ENCODE measurements around the gene GLB1L2.

Gene GLB1L2

GRCh38 chr11:134369656-134370525 lies 38.1 kb downstream of the GLB1L2 start:
- no peak for DNase-seq

- DNase-seq = no peak
Observed at GRCh38 chr11:134370526-134371435, 39.0 kb downstream of the GLB1L2 start.

GRCh38 chr11:134371436-134372185 lies 39.8 kb downstream of the GLB1L2 start:
- DNase-seq = no peak

GRCh38 chr11:134372536-134372935 lies 40.7 kb downstream of the GLB1L2 start:
- no peak for DNase-seq

- no peak for DNase-seq
Observed at GRCh38 chr11:134372961-134373360, 41.2 kb downstream of the GLB1L2 start.

- DNase-seq = no peak
Observed at GRCh38 chr11:134373591-134374052, 41.8 kb downstream of the GLB1L2 start.

- DNase-seq = no peak
Observed at GRCh38 chr11:134374171-134374570, 42.4 kb downstream of the GLB1L2 start.

GRCh38 chr11:134374891-134375550 lies 43.2 kb downstream of the GLB1L2 start:
- DNase-seq = no peak

- no peak for DNase-seq
Observed at GRCh38 chr11:134376150-134376921, 44.5 kb downstream of the GLB1L2 start.

- no peak for DNase-seq
Observed at GRCh38 chr11:134377876-134378275, 46.1 kb downstream of the GLB1L2 start.

- no peak for DNase-seq
Observed at GRCh38 chr11:134379241-134379640, 47.5 kb downstream of the GLB1L2 start.

- DNase-seq = no peak
Observed at GRCh38 chr11:134380229-134380628, 48.4 kb downstream of the GLB1L2 start.

- DNase-seq = no peak
Observed at GRCh38 chr11:134380785-134381184, 49.0 kb downstream of the GLB1L2 start.

GRCh38 chr11:134382257-134382656 lies 50.5 kb downstream of the GLB1L2 start:
- DNase-seq = no peak

GRCh38 chr11:134382830-134383229 lies 51.0 kb downstream of the GLB1L2 start:
- no peak for DNase-seq

- no peak for DNase-seq
Observed at GRCh38 chr11:134383576-134384221, 51.9 kb downstream of the GLB1L2 start.

GRCh38 chr11:134384406-134384805 lies 52.6 kb downstream of the GLB1L2 start:
- DNase-seq = no peak

- no peak for DNase-seq
Observed at GRCh38 chr11:134385171-134385570, 53.4 kb downstream of the GLB1L2 start.

GRCh38 chr11:134385774-134386565 lies 54.2 kb downstream of the GLB1L2 start:
- peak in 1 of 5 experiments; percentile 39 for DNase-seq

GRCh38 chr11:134386945-134387344 lies 55.2 kb downstream of the GLB1L2 start:
- DNase-seq = peak in 2 of 5 experiments; percentile 19 to 65
